GM18526 (cell line): Measurements from ENCODE around the gene TRNT1.

ENCODE experiments used
- POLR2A ChIP-seq: IDR thresholded peaks from 3 replicates; pipeline ENCODE4 v1.6.1; 2011; ENCODE audit not compliant: insufficient read length; ENCODE audit errors: extremely low read depth

Gene TRNT1

GRCh38 chr3:3105815-3106214 lies 20.9 kb upstream of the TRNT1 start:
- TF ChIP-seq POLR2A = no peak

GRCh38 chr3:3107181-3107580 lies 19.6 kb upstream of the TRNT1 start:
- no peak for TF ChIP-seq POLR2A

- no peak for TF ChIP-seq POLR2A
These were observed 18.9 kb upstream of the TRNT1 start for GRCh38 chr3:3107858-3108257.

GRCh38 chr3:3109407-3110298 lies 17.1 kb upstream of the TRNT1 start:
- TF ChIP-seq POLR2A = no peak

GRCh38 chr3:3110299-3110630 lies 16.5 kb upstream of the TRNT1 start, which contains the start of gene IL5RA:
TSS of gene IL5RA (minus strand) at chr3:3110374. CDS start at chr3:3104984, 5,390 bp downstream.
- no peak for TF ChIP-seq POLR2A

- TF ChIP-seq POLR2A = no peak
These were observed 15.9 kb upstream of the TRNT1 start for GRCh38 chr3:3110749-3111361.

- no peak for TF ChIP-seq POLR2A
These were observed 13.6 kb upstream of the TRNT1 start for GRCh38 chr3:3113042-3113709.

GRCh38 chr3:3117651-3118050 lies 9.1 kb upstream of the TRNT1 start:
- TF ChIP-seq POLR2A = no peak

- no peak for TF ChIP-seq POLR2A
These were observed 7.3 kb upstream of the TRNT1 start for GRCh38 chr3:3119393-3119851.

- no peak for TF ChIP-seq POLR2A
These were observed 763 bp upstream of the TRNT1 start for GRCh38 chr3:3125977-3126376.

GRCh38 chr3:3127432-3128010 lies 781 bp downstream of the TRNT1 start:
- no peak for TF ChIP-seq POLR2A

- TF ChIP-seq POLR2A = no peak
These were observed 2.8 kb downstream of the TRNT1 start for GRCh38 chr3:3129579-3129978.

- no peak for TF ChIP-seq POLR2A
These were observed 6.8 kb downstream of the TRNT1 start for GRCh38 chr3:3133500-3133899.

- TF ChIP-seq POLR2A = no peak
These were observed 8.2 kb downstream of the TRNT1 start for GRCh38 chr3:3134750-3135448.

- TF ChIP-seq POLR2A = no peak
These were observed 10.8 kb downstream of the TRNT1 start for GRCh38 chr3:3137526-3137925.
